Activated gamma-delta T cell treated with Interleukin-2 at 50 U/mL for 16 hours (primary cell): ENCODE results near the gene COL18A1.

Source experiments
- DNase-seq: peaks from one replicate; pipeline ENCODE4 v3.0.0-alpha.2; 2020

COL18A1 gene

DNA sequence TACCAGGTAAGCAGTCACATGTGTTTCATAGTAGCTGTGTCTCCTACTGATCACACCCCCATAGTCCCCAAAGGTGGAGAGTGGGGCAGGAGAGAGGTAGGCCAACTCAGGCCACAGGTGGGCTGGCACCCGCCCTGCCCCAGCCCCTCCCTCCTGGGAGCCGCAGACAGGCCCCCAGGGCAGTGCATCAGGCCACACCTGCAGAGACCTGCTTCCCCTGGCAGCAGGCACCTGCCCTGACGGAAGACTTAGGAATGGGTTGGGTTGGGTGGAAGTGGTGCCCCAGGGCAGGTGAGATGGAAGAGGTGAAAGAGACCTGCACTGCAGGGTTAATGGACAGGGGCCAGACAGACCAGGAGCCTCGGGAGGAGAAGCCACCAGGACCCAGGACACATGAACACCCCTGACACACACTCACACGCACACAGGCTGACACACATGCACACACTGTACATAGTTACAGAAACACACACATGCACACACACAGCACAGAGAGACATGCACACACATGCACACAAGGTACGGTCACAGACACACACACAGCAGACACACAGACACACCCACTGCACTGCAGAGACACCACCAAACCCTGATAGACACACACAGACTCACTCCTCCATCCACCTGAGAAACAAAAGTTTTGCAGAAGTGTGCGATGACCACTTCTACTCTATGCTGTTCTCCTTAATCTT, 1.7 kb upstream of the COL18A1 start:
- no peak for DNase-seq

- no peak for DNase-seq
These were observed 888 bp upstream of the COL18A1 start for GRCh38 chr21:45403825-45404729.

- DNase-seq = no peak
These were observed 380 bp downstream of the COL18A1 start for GRCh38 chr21:45405271-45405818.

DNA sequence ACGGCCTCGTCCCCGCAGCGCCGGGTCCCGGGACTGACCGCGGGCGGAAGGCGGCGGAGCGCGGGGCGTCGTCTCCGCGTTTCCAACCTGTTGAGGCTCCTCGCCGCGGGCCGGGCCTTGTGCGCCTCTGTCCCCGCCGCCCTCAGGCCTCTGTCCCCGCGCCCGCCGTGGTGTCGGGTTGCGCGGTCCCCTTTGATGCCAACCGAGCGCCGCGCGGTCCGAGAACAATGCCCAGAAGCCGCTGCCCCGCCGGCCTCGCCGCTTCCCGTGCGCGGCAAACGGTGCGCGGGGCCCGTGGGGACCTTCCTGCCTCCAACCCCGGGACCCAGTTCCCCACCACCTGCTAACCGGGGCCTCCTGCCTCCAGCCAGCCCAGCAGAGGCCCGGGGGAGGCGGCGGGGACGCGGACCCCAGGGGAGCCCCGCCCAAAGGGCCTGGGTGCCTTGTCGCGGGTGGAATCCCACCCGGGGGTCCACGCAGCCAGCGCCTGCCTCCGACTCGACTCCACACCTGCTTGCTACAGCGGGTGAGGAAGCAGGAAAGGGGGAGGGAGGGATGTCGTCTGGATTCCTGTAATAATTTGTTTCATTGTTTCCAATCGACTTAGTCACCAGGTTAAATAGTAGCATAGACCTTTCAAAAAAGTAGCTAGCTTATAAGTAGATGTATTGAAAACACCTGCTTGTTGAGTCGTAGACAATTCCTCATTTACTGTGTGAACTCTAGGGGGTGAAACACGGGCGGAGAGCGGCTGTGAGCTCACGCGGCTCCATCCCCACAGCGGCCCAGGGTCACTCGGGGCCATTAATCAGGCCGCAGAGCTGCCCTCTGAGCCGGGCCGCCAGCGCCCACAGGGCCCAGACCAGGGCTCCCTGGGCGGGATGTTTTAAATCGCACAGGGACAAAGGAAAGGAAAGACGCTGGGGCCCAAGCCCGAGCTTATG, 1.1 kb downstream of the COL18A1 start:
- DNase-seq = no peak

- no peak for DNase-seq
These were observed 2.0 kb downstream of the COL18A1 start for GRCh38 chr21:45406801-45407628.

- DNase-seq = no peak
These were observed 2.8 kb downstream of the COL18A1 start for GRCh38 chr21:45407629-45408247.

GRCh38 chr21:45408271-45408791, 3.4 kb downstream of the COL18A1 start:
- no peak for DNase-seq

DNA sequence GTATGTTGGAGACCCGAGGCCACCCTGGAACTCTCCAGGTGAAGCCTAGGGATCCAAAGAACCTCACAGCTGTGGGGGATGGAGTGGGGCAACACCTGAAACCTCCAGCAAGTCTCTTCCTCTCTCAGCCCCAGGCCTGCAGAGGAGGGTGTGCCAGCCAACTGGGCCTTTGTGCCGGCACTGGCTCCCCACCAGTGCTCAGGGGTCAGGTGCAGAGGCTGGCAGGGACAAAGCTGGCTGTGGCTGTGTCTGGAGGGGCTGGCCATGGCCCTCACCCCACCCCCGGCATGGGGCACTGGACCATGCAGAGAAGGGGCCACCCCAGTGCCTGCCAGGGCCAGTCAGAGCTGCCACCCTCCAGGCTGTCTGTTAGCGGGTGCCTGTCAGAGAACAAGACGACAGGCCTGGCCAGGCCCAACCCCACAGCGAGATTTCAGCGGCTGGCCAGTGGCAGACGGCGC, 3.9 kb downstream of the COL18A1 start:
- DNase-seq = no peak

GRCh38 chr21:45409466-45410150, 4.6 kb downstream of the COL18A1 start:
- DNase-seq = no peak

GRCh38 chr21:45410151-45410864, 5.3 kb downstream of the COL18A1 start:
- no peak for DNase-seq

DNA sequence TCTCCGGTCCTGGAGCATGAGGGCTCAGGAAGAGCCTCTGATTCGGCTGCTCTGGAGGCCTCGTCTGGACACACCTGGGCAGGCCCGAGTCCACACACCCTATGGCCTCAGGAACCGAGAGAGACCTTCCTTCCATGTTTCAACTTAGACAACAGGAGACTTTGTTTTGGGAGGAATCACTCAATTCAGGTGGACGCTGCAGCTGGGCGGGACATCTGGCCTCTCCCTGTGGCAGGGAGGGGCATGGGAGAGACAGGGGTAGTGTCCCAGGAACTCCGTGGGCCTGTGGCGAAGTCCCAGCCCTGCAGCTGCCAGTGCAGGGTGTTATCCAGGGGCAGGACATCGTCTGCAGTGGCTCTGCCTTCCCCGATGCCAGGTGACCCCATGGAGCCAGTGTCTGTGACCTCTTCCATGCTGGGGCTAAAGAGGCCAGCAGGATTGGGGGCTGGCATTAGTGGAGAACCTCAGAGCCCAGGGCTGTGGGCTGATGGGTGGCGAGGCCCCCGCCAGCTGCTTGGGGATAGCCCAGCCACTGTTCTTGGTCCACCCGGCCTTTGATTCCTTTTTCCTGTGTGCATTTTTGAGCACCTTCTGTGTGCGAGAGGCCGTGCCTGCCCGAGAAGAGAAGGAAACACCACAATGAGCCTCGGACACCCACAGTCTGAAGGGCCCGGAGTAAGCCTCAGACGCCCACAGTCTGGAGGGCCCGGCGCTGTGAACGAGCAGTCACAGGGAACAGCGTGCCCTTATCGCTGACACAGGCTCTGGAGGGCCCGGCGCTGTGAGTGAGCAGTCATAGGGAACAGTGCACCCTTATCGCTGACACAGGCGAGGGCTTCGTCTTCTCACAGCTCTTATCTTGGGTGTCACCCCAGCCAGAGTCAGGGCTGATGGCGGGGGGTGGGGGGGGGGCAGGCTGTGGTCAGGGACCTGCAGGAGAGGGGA, 6.2 kb downstream of the COL18A1 start:
- DNase-seq = no peak

- no peak for DNase-seq
These were observed 6.8 kb downstream of the COL18A1 start for GRCh38 chr21:45411810-45412206.

DNA sequence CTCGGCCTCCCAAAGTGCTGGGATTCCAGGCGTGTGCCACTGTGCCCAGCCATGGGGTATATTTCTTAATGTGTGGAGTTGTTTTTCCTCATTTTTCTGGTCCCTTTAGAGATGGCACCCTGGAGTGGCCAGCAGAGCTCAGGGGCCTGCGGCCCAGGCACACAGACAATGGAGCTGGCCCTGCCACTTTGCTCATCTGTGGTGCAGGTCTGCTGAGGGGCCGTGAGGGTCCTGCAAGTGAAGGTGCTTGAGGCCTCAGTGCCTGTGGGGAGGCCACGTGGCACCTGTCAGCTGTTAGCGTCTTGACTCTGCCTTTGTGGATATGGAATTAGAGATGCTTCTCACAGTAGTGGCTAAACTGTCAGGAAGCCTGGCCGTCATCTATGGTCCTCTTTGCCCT, 7.5 kb downstream of the COL18A1 start:
- DNase-seq = no peak

GRCh38 chr21:45412909-45413611, 8.1 kb downstream of the COL18A1 start:
- no peak for DNase-seq

GRCh38 chr21:45413922-45414321, 9.0 kb downstream of the COL18A1 start:
- DNase-seq = no peak

- DNase-seq = no peak
These were observed 9.6 kb downstream of the COL18A1 start for GRCh38 chr21:45414396-45415187.
